GM21526 (cell line): ENCODE results near the gene SEMA6A.
A peak's percentile ranks its signal among the peaks of the same experiment; 100 is the strongest.

Source experiments
- ATAC-seq: cut with Tn5 transposase; IDR thresholded peaks from one replicate; pipeline ENCODE4 v1.9.1; 2021; ENCODE audit warnings: moderate library complexity; ENCODE audit not compliant: unreplicated experiment, low FRiP score

SEMA6A gene

GRCh38 chr5:116574367-116575325, at the start of gene SEMA6A:
Gene SEMA6A, minus strand, starts transcription at chr5:116574823. Its CDS starts 69,879 bp downstream, at chr5:116504944.
- peak; percentile 53 for ATAC-seq

- ATAC-seq = no peak
Measured at GRCh38 chr5:116622375-116623050, 47.9 kb upstream of the SEMA6A start.

GRCh38 chr5:116621599-116621998, 47.0 kb upstream of the SEMA6A start:
- no peak for ATAC-seq

GRCh38 chr5:116616876-116617275, 42.3 kb upstream of the SEMA6A start:
- ATAC-seq = no peak

GRCh38 chr5:116614603-116614920, 39.9 kb upstream of the SEMA6A start:
- ATAC-seq = no peak

- no peak for ATAC-seq
Measured at GRCh38 chr5:116613445-116613844, 38.8 kb upstream of the SEMA6A start.

GRCh38 chr5:116612431-116612830, 37.8 kb upstream of the SEMA6A start:
- no peak for ATAC-seq

GRCh38 chr5:116605310-116606070, 30.9 kb upstream of the SEMA6A start:
- ATAC-seq = no peak

GRCh38 chr5:116604805-116605204, 30.2 kb upstream of the SEMA6A start:
- no peak for ATAC-seq

- no peak for ATAC-seq
Measured at GRCh38 chr5:116600876-116601275, 26.3 kb upstream of the SEMA6A start.

GRCh38 chr5:116598911-116599310, 24.3 kb upstream of the SEMA6A start:
- ATAC-seq = no peak

- ATAC-seq = no peak
Measured at GRCh38 chr5:116595498-116595897, 20.9 kb upstream of the SEMA6A start.

- no peak for ATAC-seq
Measured at GRCh38 chr5:116593340-116593739, 18.7 kb upstream of the SEMA6A start.

GRCh38 chr5:116585227-116585626, 10.6 kb upstream of the SEMA6A start:
- ATAC-seq = no peak

GRCh38 chr5:116583862-116584222, 9.2 kb upstream of the SEMA6A start:
- no peak for ATAC-seq

GRCh38 chr5:116583085-116583861, 8.7 kb upstream of the SEMA6A start:
- ATAC-seq = no peak

- ATAC-seq = no peak
Measured at GRCh38 chr5:116581910-116582309, 7.3 kb upstream of the SEMA6A start.

GRCh38 chr5:116579144-116579543, 4.5 kb upstream of the SEMA6A start:
- ATAC-seq = no peak

GRCh38 chr5:116578676-116579075, 4.1 kb upstream of the SEMA6A start:
- no peak for ATAC-seq

- ATAC-seq = peak; percentile 70
Measured at GRCh38 chr5:116577064-116577788, 2.6 kb upstream of the SEMA6A start.
